GM19238 (cell line): ENCODE results near the gene KIAA0930.
A peak's percentile ranks its signal among the peaks of the same experiment; 100 is the strongest.
"Not testable (repeated sequence)": the region's sequence is repeated elsewhere in the genome, so short reads cannot be mapped to it uniquely, and the experiment has no call there.

Experiments
- DNase-seq: peaks from one replicate; pipeline ENCODE4 v3.0.0; 2011; ENCODE audit warnings: low spot score; ENCODE audit not compliant: insufficient read length

The KIAA0930 gene

DNA sequence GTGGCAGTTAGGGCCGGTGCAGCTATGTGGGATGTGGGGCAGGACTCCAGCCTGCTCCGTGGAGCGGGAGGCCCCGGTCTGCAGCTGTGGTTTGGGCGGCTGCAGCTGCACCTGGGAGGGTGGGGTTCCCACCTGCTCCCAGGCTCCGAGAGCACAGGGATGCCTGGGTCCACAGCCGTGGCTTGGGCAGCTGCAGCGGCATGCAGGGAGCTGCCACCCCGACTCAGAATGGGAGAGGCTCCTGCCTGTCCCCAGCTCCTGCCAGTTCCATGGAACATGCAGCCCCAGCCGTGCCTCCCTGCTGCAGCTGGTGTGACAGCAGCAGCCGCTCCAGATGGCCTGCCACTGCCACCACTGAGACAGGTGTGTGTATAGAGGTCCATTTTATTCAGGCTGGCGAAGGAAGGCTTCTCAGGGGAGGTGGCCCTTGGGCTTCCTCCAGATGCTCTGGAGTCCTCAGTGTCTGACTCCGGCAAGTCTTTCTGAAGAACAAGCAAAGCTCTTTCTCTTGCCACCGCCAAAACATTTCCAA lies 22.3 kb upstream of the KIAA0930 start:
- DNase-seq: no peak

DNA sequence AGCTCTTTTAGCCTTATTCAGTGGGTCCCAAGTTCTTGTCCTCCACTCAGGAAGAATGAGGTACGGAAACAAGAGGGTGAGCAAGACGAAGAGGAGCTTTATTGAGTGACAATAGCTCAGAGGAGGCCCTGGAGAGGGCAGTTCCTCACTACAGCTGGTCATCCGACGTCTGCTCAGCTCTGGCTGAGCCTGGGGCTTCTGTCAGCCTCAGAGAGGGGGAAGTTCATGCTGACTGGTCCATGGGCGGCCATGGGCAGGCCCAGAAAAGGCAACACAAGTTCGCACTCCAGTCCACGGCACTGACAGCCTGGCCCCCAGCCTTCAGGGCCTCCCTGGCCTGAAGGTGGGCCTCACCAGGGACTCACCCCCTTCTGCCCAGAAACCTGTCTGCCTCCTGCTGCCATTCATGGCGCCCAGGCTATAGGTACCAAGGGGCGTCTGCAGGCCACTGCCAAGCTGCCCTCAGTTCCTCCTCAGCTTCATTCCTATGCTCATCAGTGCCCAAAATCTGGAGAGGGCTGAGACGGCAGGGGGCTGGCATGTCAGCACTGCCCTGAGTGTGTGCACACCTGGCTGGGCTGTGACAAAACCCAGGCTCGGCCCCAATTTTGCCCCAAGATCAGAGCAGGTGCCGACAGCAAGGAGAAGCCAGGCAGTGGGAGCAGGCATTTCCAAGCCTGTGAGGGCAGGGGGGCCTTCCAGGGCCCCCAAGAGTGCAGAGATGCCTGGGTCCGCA lies 21.7 kb upstream of the KIAA0930 start:
- DNase-seq: no peak

DNA sequence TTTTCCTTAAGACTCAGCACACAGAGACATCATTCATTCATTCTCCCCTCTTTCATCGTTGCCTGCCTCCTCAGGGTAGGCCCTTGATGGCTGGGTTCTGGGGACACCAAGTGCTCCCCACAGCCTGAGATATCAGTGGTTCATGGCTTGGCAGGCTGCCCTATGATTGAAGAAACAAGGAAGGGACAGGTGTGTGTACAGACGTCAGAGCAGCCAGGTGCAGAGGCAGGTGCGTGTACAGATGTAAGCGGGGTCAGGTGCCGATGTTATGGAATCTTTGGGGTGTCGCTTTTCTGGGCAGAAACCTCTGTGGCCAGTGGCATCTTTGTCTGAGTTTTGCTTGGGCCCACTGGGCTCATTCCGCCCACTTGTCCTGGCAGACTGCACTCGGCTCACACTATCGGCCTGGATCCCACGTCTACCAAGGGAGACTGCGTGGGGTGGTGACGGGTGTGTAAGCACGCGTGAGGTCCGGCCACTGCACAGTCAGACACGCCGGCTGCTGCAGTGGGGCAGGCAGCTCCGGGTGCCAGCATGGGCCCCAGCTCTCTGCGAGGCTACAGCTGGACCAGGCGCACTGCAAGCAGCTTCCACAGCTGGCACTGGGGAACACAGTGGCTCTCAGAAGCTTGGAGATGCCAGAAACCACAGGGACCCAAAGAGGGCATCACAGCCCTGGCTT lies 20.9 kb upstream of the KIAA0930 start:
- DNase-seq: no peak

DNA sequence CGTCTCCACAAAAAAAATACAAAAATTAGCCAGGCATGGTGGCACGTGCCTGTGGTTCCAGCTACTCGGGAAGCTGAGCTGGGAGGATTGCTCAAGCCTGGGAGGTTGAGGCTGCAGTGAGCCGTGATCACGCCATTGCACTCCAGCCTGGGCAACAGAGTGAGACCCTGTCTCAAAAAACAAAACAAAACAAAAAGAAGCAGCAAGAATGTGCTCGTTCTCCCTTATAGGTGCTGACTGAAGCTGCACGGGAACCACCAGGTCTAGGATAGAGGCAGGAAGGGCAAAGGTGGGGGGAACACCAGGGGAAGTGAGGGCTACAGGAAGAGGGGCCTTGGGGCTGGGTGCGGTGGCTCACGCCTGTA lies 19.7 kb upstream of the KIAA0930 start:
- DNase-seq: not testable (repeated sequence)

DNA sequence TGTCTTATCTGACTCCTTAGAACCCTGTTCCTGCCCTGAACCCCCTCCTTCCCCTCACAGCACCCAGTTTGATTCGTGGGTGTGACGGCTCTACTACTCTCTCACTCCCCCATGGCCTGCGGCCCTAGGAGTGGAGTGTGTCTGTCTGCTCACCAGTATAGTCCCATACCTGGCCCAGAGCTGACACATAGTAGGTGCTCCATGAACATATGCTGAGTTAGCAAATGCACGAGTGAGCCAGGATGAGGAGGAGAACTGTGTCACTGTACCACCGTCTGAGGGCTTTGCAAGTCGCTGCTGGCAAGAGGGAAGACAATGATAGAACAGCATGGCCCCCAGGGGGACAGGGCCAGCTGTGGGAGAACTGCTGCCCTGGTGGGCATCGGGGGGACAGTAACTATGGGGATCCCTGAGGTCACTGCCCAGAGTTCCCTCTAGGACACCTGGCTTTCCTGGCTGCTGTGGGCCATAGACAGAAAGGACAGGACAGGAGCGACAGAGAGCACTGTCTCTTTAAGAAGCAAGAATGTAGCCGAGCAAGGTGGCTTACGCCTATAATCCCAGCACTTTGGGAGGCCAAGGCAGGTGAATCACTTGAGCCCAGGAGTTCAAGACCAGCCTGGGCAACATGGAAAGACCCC lies 19.2 kb upstream of the KIAA0930 start:
- DNase-seq: no peak

DNA sequence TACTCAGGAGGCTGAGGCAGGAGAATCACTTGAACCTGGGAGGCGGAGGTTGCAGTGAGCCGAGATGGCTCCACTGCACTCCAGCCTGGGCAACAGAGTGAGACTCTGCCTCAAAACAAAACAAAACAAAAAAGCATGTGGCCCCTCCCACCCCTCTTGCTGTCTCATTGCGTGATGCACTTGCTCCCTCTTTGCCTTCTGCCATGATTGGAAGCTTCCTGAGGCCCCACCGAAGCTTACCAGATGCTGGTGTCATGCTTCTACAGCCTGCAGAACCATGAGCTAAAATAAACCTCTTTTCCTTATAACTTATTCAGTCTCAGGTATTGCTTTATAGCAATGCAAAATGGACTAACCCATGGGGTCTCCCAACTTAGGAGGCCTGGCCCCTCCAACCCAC lies 17.2 kb upstream of the KIAA0930 start:
- DNase-seq: not testable (repeated sequence)

DNA sequence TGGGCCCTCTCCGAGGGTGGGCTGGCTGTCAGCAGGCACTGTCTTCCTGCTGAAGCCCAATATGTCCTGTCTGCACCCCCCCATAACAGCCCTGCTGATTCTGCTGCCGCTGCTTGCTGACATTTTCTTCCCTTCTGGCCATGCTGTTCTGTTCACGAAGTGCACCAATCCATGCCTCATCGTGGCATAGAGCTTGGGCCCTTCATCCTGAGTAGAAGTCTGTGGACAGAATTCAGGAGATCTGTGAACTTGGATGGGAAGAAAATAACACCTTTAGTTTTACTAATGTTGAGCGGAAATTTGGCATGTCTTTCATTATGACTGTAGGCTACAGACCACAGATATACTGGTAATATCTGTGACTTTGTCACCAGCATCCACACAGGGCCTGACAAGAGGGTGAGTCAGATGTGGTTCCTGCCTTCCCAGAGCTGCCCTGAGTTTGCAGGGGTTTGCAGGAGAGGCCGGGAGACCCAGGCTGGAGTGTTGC lies 14.1 kb upstream of the KIAA0930 start:
- DNase-seq: no peak

DNA sequence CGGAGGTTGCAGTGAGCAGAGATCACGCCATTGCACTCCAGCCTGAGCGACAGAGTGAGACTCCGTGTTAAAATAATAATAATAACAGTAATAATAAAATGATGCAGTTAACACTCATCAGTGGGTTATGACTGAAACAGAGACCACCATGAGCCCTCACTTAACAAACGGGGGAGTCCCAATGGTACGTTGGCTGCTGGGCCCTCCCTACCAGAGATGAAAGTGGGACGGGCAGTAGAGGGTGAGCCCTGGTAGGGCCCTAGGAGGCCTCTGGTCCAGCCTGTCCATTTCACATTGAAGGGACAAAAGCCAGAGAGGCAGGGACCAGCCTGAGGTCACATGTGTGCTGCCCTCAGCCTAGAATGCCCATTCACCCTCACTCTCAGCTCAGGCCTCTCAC lies 13.7 kb upstream of the KIAA0930 start:
- no peak for DNase-seq

DNA sequence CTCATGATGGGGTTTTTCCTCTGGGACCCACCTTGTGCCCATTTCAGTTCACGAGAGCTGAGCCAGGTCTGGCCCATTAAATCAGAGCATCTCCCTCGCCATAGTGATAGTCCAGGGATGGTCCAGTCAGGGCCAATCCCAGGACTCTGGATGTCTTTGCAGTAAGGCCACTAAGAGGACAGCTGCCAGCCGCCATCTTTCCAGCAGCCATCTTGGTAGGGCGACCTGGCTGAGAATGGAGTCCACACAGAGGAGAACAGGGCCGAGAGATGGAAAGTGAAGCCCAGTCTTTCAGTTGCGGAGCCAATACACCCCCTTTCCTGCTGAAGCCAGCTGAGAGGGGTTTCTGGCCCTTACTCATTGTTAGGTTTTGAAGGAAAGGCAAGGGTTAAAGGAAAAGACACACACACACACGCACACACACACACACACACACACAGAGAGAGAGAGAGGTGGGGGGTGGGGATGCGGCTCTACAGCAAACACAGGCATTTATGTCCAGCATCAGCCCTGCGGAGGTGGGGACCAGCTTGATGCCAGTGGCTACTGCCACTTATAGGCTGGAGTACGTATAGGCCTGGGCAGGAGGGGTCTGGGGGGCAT lies 12.4 kb upstream of the KIAA0930 start:
- DNase-seq: no peak

DNA sequence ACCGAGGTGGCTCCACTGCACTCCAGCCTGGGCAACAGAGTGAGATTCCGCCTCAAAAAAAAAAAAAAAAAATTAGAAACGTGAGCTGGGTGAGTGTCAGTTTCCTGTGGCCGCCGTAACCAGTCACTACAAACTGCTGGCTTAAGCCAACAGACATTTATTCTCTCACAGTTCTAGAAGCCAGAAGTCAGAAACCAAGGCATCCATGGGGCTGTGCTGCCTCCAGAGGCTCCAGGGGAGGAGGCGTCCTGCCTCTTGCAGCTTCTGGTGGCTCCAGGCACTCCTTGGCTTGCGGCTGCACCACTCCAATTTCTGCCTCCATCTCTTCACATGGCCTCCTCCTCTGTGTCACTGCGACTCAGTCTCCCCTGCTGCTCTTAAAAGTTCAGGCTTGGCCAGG lies 11.1 kb upstream of the KIAA0930 start:
- DNase-seq: no peak

DNA sequence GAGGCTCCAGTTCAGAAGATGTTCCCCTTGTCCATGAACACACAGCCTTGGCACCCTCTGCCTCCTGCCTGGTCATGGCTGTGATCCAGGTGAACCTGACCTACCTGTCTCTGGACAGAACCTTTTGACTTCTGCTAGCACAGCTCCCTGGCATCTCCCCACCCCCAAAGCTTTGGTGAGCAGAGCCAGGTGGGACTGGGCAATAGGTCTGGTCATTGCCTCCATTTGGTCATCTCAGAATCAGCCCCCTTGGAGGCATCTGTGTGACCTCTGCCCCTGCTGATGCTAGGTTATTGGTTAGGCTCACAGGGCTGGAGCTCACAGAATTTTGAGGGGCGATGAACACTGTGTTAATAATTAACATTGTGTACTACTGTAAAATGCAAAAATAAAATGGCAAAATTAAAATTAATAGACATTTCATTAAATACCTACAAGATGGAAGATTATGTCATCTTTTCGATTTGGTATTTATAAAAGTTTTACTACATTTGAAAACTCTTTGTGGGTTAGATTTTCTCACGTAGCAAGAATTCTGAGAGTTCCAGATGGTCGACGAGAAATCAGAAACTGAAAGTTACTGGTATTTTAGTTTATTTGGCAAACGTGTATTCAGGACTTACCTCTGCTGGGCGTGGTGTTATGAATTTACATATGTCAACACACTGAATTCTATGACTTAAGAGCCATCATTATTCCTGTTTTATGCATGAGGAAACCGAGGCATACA lies 8.3 kb upstream of the KIAA0930 start:
- peak; percentile 59 for DNase-seq

DNA sequence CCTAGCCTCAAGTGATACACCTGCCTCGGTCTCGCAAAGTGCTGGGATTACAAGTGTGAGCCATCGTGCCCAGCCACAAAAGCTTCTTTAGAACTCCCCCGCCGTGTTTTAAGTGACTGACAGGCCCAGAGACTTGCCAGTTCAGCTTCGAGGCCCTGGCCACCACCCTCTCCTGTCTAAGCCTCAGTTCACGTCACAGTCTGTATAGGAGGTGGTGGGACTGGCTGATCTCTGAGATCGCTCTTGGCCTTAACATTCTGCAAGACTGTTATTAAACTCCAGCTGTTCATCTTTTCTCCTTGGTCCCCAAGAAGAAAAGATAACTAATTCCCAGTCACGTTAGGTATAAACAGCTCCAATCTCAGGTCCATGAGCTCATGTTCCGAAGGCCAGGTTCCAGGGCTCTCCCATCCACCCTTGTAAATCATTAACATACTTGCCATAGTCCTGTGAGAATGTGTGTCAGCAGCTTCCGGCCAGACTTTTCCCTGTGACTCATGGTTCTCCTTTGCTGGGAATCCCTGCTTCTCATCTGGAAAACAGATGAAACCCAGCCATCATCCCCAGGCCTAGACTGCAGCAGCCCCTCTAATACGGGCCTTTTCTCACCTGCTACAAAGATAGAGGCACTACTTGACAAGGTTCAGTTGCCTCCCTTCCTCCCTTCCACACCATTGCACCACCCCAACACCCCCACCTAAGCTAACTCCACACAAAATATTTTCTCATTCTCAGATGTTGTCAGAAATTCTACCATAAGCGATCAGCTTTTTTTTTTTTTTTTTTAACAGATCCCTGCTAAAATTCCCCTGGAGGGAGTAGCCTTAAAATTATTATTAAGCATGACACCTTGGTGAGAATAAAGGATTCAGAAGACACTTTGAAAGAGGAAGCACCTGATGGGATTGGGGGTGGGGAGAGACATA lies 5.6 kb upstream of the KIAA0930 start:
- DNase-seq: no peak

DNA sequence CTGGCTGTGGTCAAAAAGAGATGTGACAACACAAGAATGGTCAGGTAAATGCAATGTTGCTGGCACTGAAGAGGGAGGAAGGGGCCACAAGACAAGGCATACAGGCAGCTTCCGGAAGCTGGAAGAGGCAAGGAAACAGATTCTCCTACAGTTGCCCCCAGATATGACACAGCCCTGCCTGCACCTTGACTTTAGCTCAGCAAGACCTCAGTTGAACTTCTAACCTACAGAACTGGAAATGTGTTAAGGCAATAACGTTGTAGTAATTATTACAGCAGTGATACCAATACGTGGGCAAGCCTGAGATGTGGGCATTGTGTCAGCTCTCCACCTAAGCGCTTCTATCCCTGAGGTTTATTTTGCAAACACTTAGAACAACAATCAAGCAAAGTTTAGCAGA lies 4.2 kb upstream of the KIAA0930 start:
- DNase-seq: no peak

DNA sequence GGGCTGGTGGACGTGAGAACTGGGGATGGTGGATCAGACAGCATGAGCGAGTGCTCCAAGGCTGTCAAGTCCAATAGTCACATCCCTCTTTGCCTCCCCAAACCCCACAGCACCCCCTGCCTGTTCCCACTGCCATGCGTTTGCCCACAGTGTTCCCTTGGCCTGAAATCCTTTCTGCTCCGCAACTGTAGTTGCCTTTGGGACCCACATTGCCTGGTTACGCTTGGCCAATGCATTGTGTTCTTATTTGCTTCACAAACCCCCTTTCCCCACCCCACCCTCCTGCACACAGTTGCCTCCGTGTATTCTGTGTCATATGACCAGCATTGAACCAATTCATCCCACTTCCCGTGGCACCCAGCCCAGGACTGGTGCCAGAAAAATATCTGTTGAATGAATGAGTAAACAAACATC lies 2.1 kb upstream of the KIAA0930 start:
- no peak for DNase-seq

DNA sequence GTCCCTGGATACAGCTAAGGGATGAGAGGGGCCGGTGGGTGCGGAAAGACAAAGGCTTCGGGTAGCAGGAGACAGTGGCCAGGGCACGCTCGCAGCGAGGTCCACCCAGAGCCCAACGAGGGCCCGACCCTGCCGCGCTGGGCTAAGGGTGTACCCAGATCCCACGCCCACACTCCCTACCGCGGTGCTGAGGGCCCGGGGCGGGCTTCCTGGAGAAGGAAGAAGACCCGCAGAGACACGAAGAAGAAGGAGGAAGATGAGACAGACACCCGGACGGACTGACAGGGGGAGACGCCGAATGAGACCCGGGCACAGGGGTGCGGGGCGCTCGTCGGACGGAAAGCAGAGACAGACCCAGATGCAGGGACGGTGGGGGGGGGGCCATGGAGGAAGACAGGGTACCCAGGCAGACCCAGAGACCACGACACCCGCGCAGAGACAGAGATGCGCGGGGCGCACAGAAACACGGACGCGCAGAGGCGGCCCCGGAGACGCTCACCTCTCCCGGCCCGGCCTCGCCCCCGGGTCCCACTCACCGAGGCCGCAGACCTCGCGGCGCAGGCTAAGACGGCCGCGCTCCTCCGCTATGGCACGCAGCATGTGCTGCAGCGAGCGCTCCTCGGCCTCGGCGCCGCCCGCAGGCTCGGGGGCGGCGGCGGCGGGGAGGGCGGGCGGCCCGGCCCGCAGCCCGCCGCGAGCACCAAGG lies 437 bp downstream of the KIAA0930 start:
- peak; percentile 55 for DNase-seq

DNA sequence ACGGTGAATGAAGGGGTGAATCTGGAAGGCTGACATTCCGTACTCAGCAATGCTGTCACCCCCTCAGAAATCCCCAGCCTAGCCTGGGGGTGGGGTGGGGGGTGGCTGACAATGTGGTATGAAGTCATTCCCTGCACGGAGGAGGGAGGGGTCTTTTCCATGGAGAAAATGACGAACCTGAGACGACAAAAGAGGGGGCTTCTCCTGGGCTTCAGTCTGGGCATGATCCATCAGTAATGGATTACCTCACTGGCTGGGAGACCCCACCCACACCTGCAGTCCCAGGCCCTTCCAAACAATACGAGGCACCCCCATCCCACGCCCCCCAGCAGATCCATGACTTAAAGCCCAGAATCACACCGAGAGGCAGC lies 1.0 kb downstream of the KIAA0930 start:
- DNase-seq: no peak

DNA sequence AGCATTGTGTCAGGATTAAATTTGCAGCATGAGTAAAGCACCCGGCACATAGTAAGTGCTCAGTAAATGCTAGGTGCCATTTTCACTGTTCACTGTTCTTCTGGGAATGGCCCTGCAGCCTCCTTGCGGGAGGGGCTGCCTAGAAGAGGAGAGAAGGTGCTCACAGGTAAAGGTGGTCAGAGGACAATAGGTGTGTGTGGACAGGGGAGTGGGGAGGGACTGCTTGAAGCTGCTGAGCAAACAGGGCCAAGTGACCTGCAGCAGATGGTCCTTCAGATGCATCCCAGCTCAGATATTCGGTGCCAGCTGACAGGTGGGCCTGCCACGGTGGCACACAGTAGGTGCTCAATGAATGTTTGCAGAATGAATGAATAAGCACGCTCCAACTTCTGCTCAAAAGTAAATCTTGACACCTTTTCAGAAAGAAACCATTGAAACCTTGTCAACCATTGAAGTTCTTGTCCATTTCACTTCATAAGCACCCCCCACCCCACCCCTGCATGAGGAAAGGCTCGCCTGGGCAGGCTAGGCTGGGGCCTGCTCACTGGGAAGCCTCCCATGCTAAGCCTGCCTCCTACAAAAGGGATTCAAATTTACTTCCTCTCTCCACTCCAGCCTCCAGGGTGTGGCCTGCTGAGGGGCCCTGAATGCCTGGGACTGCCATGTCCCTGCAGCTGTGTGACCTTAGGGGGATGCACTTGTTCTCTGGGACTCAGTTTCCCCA lies 1.6 kb downstream of the KIAA0930 start:
- DNase-seq: no peak

DNA sequence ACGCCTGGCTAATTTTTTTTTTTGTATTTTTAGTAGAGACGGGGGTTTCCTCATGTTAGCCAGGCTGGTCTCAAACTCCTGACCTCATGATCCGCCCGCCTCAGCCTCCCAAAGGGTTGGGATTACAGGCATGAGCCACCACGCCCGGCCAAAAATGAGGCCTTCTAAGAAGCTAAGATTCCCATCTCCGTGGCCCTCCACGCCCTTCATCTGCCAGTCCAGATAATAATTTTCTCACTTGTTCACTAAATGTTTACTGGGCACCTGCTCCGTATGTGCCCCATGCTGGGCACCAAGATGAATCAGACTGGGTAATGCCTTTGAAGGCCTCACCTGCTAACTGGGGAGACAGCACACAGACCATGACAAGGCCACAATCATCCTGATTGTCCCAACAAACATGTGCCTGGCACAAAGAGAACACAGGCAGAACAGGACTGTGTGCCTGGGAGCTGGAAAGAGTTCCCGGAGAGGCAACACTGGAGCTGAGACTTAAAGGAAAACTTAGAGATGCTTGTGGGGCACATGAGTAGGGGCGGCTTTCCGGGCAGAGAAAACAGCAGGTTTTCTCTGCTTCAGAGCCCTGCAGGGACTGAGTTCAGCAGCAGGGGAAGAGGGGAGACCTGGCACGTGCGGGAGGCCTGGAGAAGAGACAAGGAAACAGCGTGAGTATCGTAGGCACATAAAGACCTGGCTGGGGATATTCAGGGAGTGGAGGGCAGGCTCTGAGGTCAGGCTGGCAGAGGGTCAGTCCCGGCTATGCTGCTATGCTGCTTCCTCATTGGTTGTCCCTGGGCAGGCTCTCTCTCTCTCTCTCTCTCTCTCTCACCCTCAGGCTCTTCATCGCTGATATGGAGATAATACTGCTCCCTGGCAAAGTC lies 2.4 kb downstream of the KIAA0930 start:
- DNase-seq: no peak
